ENCODE measurements around the gene KRTAP29-1.

The KRTAP29-1 gene

GRCh38 chr17:41322903-41323895 is 20.5 kb upstream of the KRTAP29-1 start:
- TF ChIP-seq, protein P1, sequence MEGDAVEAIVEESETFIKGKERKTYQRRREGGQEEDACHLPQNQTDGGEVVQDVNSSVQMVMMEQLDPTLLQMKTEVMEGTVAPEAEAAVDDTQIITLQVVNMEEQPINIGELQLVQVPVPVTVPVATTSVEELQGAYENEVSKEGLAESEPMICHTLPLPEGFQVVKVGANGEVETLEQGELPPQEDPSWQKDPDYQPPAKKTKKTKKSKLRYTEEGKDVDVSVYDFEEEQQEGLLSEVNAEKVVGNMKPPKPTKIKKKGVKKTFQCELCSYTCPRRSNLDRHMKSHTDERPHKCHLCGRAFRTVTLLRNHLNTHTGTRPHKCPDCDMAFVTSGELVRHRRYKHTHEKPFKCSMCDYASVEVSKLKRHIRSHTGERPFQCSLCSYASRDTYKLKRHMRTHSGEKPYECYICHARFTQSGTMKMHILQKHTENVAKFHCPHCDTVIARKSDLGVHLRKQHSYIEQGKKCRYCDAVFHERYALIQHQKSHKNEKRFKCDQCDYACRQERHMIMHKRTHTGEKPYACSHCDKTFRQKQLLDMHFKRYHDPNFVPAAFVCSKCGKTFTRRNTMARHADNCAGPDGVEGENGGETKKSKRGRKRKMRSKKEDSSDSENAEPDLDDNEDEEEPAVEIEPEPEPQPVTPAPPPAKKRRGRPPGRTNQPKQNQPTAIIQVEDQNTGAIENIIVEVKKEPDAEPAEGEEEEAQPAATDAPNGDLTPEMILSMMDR (IDR thresholded peaks at IDR 0.05; ENCODE audit: control insufficient read depth, insufficient read depth, low read depth, low read length, missing control alignments): no peak

GRCh38 chr17:41322094-41322902 is 19.6 kb upstream of the KRTAP29-1 start:
- TF ChIP-seq, protein P1 (IDR thresholded peaks at IDR 0.05; ENCODE audit: control insufficient read depth, insufficient read depth, low read depth, low read length, missing control alignments): peak; percentile 82
- peak; percentile 68 for DNase-seq (ENCODE audit: low read depth)

More at GRCh38 chr17:41322903-41323895, 20.5 kb upstream of the KRTAP29-1 start:
- no peak overlapping the region for H3K4me3 ChIP-seq (ENCODE audit: control insufficient read depth, low read depth, low read length)
- DNase-seq (ENCODE audit: low read depth): no peak

DNA sequence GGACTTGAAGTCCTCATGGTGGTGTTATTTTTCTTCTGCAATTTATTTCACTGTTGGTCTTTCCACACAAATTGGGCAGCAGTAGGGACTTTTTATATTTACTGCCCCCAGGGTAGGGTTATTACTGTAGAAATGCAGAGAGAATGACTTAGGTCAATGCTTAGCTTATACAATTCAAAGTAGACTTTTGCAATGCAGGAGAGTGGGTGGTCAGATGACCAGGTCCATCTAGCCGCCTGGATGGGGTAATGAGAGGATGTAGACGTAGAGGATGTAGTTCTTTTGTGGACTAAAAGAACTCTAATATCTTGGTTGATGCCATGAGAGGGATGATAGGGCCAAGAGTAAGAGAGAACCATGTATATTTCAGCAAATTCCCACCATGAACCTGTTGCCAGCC is 15.6 kb upstream of the KRTAP29-1 start:
- no peak for DNase-seq (ENCODE audit: low read depth)
- H3K4me3 ChIP-seq (ENCODE audit: control insufficient read depth, low read depth, low read length): no peak overlapping the region
- TF ChIP-seq, protein P1 (IDR thresholded peaks at IDR 0.05; ENCODE audit: control insufficient read depth, insufficient read depth, low read depth, low read length, missing control alignments): no peak

More at GRCh38 chr17:41322094-41322902, 19.6 kb upstream of the KRTAP29-1 start:
- H3K4me3 ChIP-seq (ENCODE audit: control insufficient read depth, low read depth, low read length): no peak overlapping the region

GRCh38 chr17:41315814-41316445 is 13.3 kb upstream of the KRTAP29-1 start:
- H3K4me3 ChIP-seq (ENCODE audit: control insufficient read depth, low read depth, low read length): no peak overlapping the region
- no peak for DNase-seq (ENCODE audit: low read depth)
- TF ChIP-seq, protein P1 (IDR thresholded peaks at IDR 0.05; ENCODE audit: control insufficient read depth, insufficient read depth, low read depth, low read length, missing control alignments): no peak

DNA sequence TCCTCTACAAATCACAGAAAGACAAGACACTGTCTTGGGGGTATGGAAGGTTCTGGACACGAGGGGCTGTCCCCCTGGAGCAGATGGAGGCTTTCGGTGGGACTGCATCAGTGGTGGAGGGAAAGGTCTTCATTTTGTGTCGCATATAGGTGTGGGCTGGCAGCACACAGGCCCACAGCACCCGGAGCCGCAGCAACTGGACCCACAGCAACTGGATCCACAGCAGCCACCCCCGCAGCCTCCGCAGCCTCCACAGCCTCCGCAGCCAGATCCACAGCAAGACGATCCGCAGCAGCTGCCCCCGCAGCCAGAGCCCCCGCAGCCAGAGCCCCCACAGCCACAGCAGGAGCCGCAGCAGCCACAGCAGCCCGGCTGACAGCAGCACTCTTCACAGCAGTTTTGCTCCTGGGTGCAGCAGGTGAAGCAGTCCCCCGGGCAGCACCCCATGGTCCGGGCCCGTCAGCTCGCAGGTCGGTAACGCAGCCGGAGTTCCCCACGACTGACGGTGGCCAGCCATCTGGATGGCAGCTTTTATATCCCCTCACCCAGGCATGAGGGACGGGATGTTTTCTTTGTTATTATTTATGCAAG is 12.6 kb upstream of the KRTAP29-1 start, which contains the start of gene KRTAP17-1:
Gene KRTAP17-1, minus strand, starts transcription at position 507 of the 591 bp plus-strand sequence. Its CDS starts 60 bp downstream, at position 447.
- DNase-seq (ENCODE audit: low read depth): no peak
- H3K4me3 ChIP-seq (ENCODE audit: control insufficient read depth, low read depth, low read length): no peak within 1 kb of the TSS
- TF ChIP-seq, protein P1 (IDR thresholded peaks at IDR 0.05; ENCODE audit: control insufficient read depth, insufficient read depth, low read depth, low read length, missing control alignments): no peak
